GM12872 (cell line): ENCODE measurements around the gene CLIP3.

Experiments used
- TF ChIP-seq, protein P1 (sequence below): IDR thresholded peaks from 3 replicates; pipeline ENCODE4 v1.5.1; 2011; ENCODE audit warnings: low read depth, mild to moderate bottlenecking, low read length, moderate library complexity; ENCODE audit not compliant: insufficient read depth

The CLIP3 gene

DNA sequence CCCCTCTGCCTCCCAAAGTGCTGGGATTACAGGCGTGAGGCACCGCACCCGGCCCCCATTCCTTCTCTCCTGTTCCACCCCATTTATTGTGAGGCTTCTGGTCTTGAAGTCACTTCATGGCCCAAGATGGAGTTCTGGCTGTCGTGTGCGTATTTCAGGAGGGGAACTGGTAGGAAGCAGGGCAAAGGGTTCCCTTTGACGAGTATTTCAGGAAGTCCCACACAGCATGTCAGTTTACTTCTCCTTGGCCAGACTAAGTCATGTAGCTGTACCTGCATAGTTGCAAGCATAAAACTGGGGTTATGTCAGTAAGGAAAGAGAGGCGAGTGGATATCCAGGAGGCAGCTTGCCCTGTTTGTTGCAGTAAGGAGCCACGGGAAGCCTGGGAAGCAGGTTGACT is 32.2 kb upstream of the CLIP3 start:
- TF ChIP-seq, protein P1, sequence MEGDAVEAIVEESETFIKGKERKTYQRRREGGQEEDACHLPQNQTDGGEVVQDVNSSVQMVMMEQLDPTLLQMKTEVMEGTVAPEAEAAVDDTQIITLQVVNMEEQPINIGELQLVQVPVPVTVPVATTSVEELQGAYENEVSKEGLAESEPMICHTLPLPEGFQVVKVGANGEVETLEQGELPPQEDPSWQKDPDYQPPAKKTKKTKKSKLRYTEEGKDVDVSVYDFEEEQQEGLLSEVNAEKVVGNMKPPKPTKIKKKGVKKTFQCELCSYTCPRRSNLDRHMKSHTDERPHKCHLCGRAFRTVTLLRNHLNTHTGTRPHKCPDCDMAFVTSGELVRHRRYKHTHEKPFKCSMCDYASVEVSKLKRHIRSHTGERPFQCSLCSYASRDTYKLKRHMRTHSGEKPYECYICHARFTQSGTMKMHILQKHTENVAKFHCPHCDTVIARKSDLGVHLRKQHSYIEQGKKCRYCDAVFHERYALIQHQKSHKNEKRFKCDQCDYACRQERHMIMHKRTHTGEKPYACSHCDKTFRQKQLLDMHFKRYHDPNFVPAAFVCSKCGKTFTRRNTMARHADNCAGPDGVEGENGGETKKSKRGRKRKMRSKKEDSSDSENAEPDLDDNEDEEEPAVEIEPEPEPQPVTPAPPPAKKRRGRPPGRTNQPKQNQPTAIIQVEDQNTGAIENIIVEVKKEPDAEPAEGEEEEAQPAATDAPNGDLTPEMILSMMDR, result no peak

DNA sequence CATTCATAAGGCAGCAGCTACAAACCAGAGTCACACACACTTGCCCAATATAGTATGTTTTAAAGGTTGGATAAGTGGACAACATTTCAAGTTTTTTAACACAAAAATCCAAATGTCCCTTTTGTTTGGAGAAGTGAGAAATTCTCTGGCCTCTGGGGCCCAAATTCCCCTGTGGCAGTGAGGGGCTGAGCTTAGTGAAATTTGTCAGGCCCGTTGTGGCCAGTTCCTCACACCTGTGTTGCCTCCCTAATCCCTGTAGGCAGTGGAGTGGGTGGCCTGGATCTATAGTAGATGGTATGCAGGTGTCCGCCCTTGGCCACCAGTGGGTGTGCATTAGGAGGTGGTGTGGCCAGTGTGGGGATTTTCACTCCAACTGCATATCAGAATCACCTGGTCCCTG is 28.7 kb upstream of the CLIP3 start:
- TF ChIP-seq, protein P1, result no peak

GRCh38 chr19:36060430-36060829 is 27.8 kb upstream of the CLIP3 start:
- TF ChIP-seq, protein P1, result peak; percentile 58

DNA sequence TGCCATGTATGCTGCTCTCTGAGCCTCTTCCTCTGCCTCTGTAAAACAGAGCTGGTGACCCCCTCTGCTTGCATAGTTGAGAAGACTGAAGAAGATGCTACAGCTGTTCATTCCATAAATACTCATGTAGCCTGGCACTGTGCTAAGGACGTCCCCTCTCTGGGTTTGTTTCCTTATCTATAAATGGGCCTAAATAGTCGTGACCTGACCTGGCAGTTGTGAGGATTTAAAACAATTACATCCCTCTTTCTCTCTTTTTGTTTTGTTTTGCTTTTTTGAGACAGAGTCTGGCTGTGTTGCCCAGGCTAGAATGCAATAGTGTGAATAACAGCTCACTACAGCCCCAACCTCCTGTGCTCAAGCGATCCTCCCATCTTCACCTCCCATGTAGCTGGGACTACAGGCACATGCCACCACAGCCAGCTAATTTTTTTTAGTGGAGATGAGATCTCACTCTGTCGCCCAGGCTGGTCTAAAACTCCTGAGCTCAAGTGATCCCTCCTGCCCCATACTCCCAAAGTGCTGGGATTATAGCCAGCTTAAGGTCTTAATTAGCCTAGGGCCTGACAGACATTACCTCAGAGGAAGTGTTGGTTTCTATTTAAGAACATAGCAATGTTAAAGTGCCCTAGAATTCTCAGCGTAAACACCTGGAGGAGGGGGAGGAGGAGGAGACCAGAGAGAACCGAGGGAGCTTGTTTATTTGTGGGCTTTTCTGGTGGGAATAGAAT is 26.7 kb upstream of the CLIP3 start:
- TF ChIP-seq, protein P1, result no peak

DNA sequence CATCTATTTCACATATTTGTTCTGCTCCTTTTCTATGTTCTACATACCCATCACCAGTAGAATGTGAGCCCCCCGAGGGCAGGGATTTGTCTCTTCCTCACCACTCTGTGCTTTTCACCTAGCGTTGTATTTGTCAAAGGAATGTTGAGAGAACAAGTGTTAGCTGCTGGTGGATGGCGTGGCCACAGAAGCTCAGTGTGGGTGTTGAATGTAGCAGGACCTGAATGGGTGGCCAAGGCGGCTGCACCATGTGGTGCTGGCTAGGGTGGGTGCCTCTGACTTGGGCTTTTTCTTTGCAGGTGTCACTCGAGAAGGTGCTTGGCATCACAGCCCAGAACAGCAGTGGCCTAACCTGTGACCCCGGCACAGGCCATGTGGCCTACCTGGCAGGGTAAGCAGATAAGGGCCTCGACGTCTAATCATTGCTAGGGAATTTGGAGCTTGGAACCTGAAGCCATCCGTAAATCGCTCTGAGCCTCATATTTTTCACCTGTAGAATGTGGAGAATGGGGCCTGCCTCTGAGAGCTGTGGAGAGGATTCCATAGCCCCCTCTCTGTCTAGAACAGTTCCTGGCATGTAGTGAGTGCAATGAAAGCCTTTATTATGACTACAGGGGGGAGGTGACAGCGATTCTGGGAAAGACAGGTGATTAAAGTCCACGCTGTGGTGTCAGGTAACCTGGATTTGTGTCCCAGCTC is 26.0 kb upstream of the CLIP3 start:
- TF ChIP-seq, protein P1, result no peak

DNA sequence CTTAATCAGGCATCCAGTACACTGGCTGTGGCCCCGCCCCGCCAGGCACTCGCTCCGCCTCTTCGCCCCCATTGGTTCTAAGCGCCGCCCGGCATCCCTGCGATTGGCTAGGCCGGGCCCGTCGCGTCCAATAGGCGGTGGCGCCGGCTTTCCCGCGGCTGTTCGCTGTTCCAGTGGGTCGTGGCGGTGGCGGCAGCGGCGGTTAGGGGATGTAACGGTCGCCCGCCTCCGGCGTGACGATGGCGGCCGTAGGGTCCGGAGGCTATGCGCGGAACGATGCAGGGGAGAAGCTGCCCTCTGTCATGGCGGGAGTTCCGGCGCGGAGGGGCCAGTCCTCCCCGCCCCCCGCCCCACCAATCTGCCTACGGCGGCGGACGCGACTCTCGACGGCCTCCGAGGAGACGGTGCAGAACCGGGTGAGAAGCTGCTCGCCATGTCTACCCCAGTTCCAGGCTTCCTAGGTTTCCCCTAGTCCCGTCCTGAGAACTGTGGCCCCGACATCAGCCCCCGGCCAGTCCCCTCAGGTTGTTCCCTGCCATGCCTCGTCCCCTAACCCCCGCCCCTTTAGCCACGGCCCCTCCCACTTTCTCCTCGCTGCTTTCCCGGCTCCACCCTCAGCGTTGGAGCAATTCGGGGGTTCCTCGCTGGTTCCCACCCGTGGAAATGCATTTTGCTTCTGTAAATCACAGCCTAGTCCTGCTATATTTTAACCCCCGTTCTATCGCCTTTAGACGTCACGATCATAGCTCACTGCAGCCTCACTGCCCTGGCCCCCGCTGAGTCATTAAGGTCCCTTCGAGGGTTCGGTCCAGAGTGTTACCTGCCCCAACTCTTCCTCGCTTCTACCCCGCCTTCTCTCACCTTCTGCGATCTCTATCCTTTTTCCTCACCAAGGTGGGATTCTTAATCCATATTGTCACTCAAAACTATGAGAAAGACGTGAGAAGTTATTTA is 22.3 kb upstream of the CLIP3 start, which contains the start of gene WDR62:
WDR62 (plus strand) TSS at position 165 of the 954 bp plus-strand sequence; CDS start at position 240, 75 bp downstream.
- TF ChIP-seq, protein P1, result no peak
